Neuronal stem cell (in vitro differentiated cells): ENCODE results near the gene ACP2.

Experiments
- DNase-seq: peaks from one replicate; pipeline ENCODE4 v3.0.0-alpha.2; 2013; ENCODE audit warnings: low spot score
- H2AFZ ChIP-seq: one replicate; pipeline ENCODE4 v1.6.1; 2013; ENCODE audit warnings: mild to moderate bottlenecking, low read length, inconsistent platforms
- H2AK5ac ChIP-seq: 2 replicates; pipeline ENCODE4 v1.6.1; 2013; ENCODE audit warnings: low read depth, mild to moderate bottlenecking, inconsistent platforms, low read length, moderate library complexity, mixed read lengths
- H2BK120ac ChIP-seq: 2 replicates; pipeline ENCODE4 v1.6.1; 2013; ENCODE audit warnings: low read depth, mild to moderate bottlenecking, inconsistent platforms, low read length, moderate library complexity, mixed read lengths
- H2BK12ac ChIP-seq: one replicate; pipeline ENCODE4 v1.6.1; 2013; ENCODE audit warnings: low read length, inconsistent platforms
- H2BK15ac ChIP-seq: 2 replicates; pipeline ENCODE4 v1.6.1; 2013; ENCODE audit warnings: mild to moderate bottlenecking, low read length, inconsistent platforms, mixed read lengths
- H2BK5ac ChIP-seq: one replicate; pipeline ENCODE4 v1.6.1; 2013; ENCODE audit warnings: inconsistent platforms, mild to moderate bottlenecking, low read length, moderate library complexity
- H3K14ac ChIP-seq: one replicate; pipeline ENCODE4 v1.6.1; 2013; ENCODE audit warnings: low read length, inconsistent platforms
- H3K18ac ChIP-seq: 2 replicates; pipeline ENCODE4 v1.6.1; 2013; ENCODE audit warnings: low read length, inconsistent platforms
- H3K23ac ChIP-seq: 2 replicates; pipeline ENCODE4 v1.6.1; 2013; ENCODE audit warnings: low read depth, mild to moderate bottlenecking, mixed read lengths, low read length, inconsistent platforms; ENCODE audit not compliant: poor library complexity
- H3K27ac ChIP-seq: replicated peaks from 3 replicates; pipeline ENCODE4 v1.5.1; 2013; ENCODE audit warnings: low read length, inconsistent platforms
- H3K27me3 ChIP-seq, 3 experiments: 2 replicates each; pipeline ENCODE4 v1.6.1; 2013; ENCODE audit warnings: low read length in 3 of 3, mild to moderate bottlenecking in 2 of 3, inconsistent platforms in 1 of 3, low read depth in 1 of 3, mixed read lengths in 1 of 3, moderate library complexity in 1 of 3; ENCODE audit not compliant: control insufficient read depth in 3 of 3, insufficient read depth in 3 of 3
- H3K36me3 ChIP-seq, 2 donors: replicated peaks in 1 of 2; 2 replicates each; pipeline ENCODE4 v1.6.1; 2013; ENCODE audit warnings: low read length in 2 of 2; ENCODE audit not compliant: control insufficient read depth in 2 of 2, insufficient read depth in 2 of 2
- H3K4ac ChIP-seq: 2 replicates; pipeline ENCODE4 v1.6.1; 2013; ENCODE audit warnings: inconsistent platforms, mild to moderate bottlenecking, low read length, moderate library complexity
- H3K4me1 ChIP-seq, 2 donors: 1 replicate in 1 of 2; 2 replicates in 1 of 2; pipeline ENCODE4 v1.6.1; 2013; ENCODE audit warnings: low read length in 2 of 2, low read depth in 1 of 2; ENCODE audit not compliant: control insufficient read depth in 2 of 2, insufficient read depth in 1 of 2
- H3K4me2 ChIP-seq: one replicate; pipeline ENCODE4 v1.6.1; 2013; ENCODE audit warnings: mild to moderate bottlenecking, low read length, inconsistent platforms; ENCODE audit not compliant: insufficient read depth, poor library complexity, severe bottlenecking
- H3K4me3 ChIP-seq, 2 donors: 2 replicates each; pipeline ENCODE4 v1.5.1; 2013; ENCODE audit warnings: low read length in 2 of 2, mild to moderate bottlenecking in 2 of 2, inconsistent platforms in 1 of 2, moderate library complexity in 1 of 2
- H3K79me1 ChIP-seq: one replicate; pipeline ENCODE4 v1.6.1; 2013; ENCODE audit warnings: low read depth, mild to moderate bottlenecking, inconsistent platforms, low read length, moderate library complexity
- H3K9ac ChIP-seq: one replicate; pipeline ENCODE4 v1.6.1; 2013; ENCODE audit warnings: mild to moderate bottlenecking, low read depth, low read length, inconsistent platforms; ENCODE audit not compliant: poor library complexity
- H3K9me3 ChIP-seq, 2 donors: replicated peaks in 1 of 2; 2 replicates each; pipeline versions ENCODE3 to v1.6.1; 2013; ENCODE audit warnings: low read length in 2 of 2, mild to moderate bottlenecking in 2 of 2, inconsistent platforms in 1 of 2, low read depth in 1 of 2, mixed read lengths in 1 of 2, moderate library complexity in 1 of 2; ENCODE audit not compliant: control insufficient read depth in 2 of 2, insufficient read depth in 1 of 2
- H4K8ac ChIP-seq: one replicate; pipeline ENCODE4 v1.6.1; 2013; ENCODE audit warnings: low read depth, mild to moderate bottlenecking, inconsistent platforms, low read length, moderate library complexity
- H4K91ac ChIP-seq: one replicate; pipeline ENCODE4 v1.6.1; 2013; ENCODE audit warnings: low read length, low read depth, mild to moderate bottlenecking, inconsistent platforms; ENCODE audit not compliant: poor library complexity
- WGBS, 2 donors: extraction: QIAGEN DNeasy Blood & Tissue Kit; methylation state at CpG; one replicate each; pipeline ENCODE4 v1.1.7; 2013; ENCODE audit warnings: missing lambda C conversion rate in 2 of 2, mixed read lengths in 1 of 2; ENCODE audit not compliant: insufficient read length in 2 of 2, insufficient replicate concordance in 1 of 2; ENCODE audit errors: extremely low coverage in 2 of 2; 5-methylcytosine and 5-hydroxymethylcytosine counted together

ACP2 gene

DNA sequence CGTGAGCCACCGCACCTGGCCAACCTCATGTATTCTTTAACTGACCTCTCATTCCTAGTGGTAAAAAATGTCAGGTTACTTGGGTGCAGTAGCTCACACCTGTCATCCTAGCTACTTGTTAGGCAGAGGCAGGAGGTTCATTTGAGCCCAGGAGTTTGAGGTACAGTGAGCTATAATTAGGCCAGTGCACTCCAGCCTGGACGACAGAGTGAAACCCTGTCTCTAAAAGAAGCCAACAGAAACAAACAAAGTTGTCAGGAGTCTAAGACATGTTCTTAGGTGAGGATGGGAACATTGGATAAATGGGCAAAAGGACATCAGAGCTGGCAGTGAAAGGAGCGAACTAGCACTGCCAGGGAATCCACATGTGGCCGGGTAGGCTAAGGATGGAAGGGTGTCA, 39.5 kb upstream of the ACP2 start:
- H3K18ac ChIP-seq: no peak overlapping the region
- H4K8ac ChIP-seq: no peak overlapping the region
- no peak overlapping the region for H2AFZ ChIP-seq
- H2BK15ac ChIP-seq: no peak overlapping the region
- H3K23ac ChIP-seq: no peak overlapping the region
- no peaks in the 10 kb centered on the region for H3K27me3 ChIP-seq
- no peak overlapping the region for H2BK120ac ChIP-seq
- no peaks in the 10 kb centered on the region for H3K9me3 ChIP-seq
- no peak overlapping the region for H3K4ac ChIP-seq
- no peak overlapping the region for H2BK5ac ChIP-seq
- no peak overlapping the region for H3K27ac ChIP-seq
- H2AK5ac ChIP-seq: no peak overlapping the region
- no peak overlapping the region for H4K91ac ChIP-seq
- WGBS, 2 donors: no CpG with 5 or more reads among the region's 5 CpGs
- H3K4me3 ChIP-seq: no peak overlapping the region
- H3K79me1 ChIP-seq: peaks cover 2% of the 10 kb centered on the region
- no peak overlapping the region for H3K9ac ChIP-seq
- H3K4me1 ChIP-seq: no peaks in the 10 kb centered on the region
- H3K4me2 ChIP-seq: no peak overlapping the region
- H3K36me3 ChIP-seq: peaks cover 56 to 90% of the 10 kb centered on the region in 2 donors
- H2BK12ac ChIP-seq: no peak overlapping the region
- DNase-seq: no peak
- no peak overlapping the region for H3K14ac ChIP-seq

GRCh38 chr11:47285969-47286770, 37.6 kb upstream of the ACP2 start:
- no peak for DNase-seq
- Histone ChIP-seq H3K27ac (no peak overlapping the region), H2BK12ac (no peak overlapping the region), H2BK15ac (no peak overlapping the region), H3K4me1 (no peaks in the 10 kb centered on the region), H3K27me3 (no peaks in the 10 kb centered on the region), H2AK5ac (no peak overlapping the region), H3K9me3 (no peaks in the 10 kb centered on the region), H3K4me3 (no peak overlapping the region), H3K9ac (no peak overlapping the region), H3K23ac (no peak overlapping the region), H3K18ac (no peak overlapping the region), H2BK5ac (no peak overlapping the region), H4K91ac (no peak overlapping the region), H3K4ac (no peak overlapping the region), H3K14ac (no peak overlapping the region), H3K79me1 (peaks cover 2% of the 10 kb centered on the region), H2BK120ac (no peak overlapping the region), H4K8ac (no peak overlapping the region), H2AFZ (no peak overlapping the region), H3K36me3 (peaks cover 61 to 88% of the 10 kb centered on the region in 2 donors), H3K4me2 (no peak overlapping the region)
- no CpG with 5 or more reads among the region's 13 CpGs for WGBS, 2 donors

DNA sequence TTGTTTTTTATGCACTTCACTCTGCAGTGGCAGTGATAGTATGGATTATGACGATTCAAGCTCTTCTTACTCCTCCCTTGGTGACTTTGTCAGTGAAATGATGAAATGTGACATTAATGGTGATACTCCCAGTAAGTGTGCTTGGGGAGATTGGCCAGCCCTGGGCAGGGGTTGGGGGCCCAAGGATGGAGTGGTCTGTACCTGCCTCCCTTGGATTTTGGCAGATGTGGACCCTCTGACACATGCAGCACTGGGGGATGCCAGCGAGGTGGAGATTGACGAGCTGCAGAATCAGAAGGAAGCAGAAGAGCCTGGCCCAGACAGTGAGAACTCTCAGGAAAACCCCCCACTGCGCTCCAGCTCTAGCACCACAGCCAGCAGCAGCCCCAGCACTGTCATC, 35.5 kb upstream of the ACP2 start:
- no peak overlapping the region for H2AFZ ChIP-seq
- no peak overlapping the region for H3K4me3 ChIP-seq
- no peak overlapping the region for H2BK5ac ChIP-seq
- no peak overlapping the region for H3K14ac ChIP-seq
- no peak overlapping the region for H3K23ac ChIP-seq
- H3K79me1 ChIP-seq: peaks cover 2% of the 10 kb centered on the region
- no peaks in the 10 kb centered on the region for H3K9me3 ChIP-seq
- no peak overlapping the region for H3K18ac ChIP-seq
- H4K91ac ChIP-seq: no peak overlapping the region
- H3K27me3 ChIP-seq: no peaks in the 10 kb centered on the region
- H3K9ac ChIP-seq: no peak overlapping the region
- H4K8ac ChIP-seq: no peak overlapping the region
- DNase-seq: no peak
- no peak overlapping the region for H2BK120ac ChIP-seq
- no peak overlapping the region for H2BK12ac ChIP-seq
- H3K4me1 ChIP-seq: no peaks in the 10 kb centered on the region
- H3K4ac ChIP-seq: no peak overlapping the region
- H3K4me2 ChIP-seq: no peak overlapping the region
- H3K36me3 ChIP-seq: peaks cover 48 to 88% of the 10 kb centered on the region in 2 donors
- H3K27ac ChIP-seq: no peak overlapping the region
- no CpG with 5 or more reads among the region's 4 CpGs for WGBS, 2 donors
- no peak overlapping the region for H2AK5ac ChIP-seq
- no peak overlapping the region for H2BK15ac ChIP-seq

- no peaks in the 10 kb centered on the region for H3K27me3 ChIP-seq
- no peak overlapping the region for H3K23ac ChIP-seq
- H2BK120ac ChIP-seq: no peak overlapping the region
- no peak overlapping the region for H2AK5ac ChIP-seq
- no peak overlapping the region for H4K91ac ChIP-seq
- no peak overlapping the region for H2BK12ac ChIP-seq
- H3K4me3 ChIP-seq: no peak overlapping the region
- H3K36me3 ChIP-seq: peaks cover 48 to 90% of the 10 kb centered on the region in 2 donors
- H3K79me1 ChIP-seq: peaks cover 2% of the 10 kb centered on the region
- no peak overlapping the region for H4K8ac ChIP-seq
- no peak overlapping the region for H3K18ac ChIP-seq
- no peak overlapping the region for H3K4me2 ChIP-seq
- WGBS, 2 donors: no CpG with 5 or more reads among the region's 7 CpGs
- no peaks in the 10 kb centered on the region for H3K4me1 ChIP-seq
- DNase-seq: no peak
- H3K27ac ChIP-seq: no peak overlapping the region
- H2AFZ ChIP-seq: no peak overlapping the region
- H2BK15ac ChIP-seq: no peak overlapping the region
- no peak overlapping the region for H3K14ac ChIP-seq
- no peak overlapping the region for H2BK5ac ChIP-seq
- no peak overlapping the region for H3K4ac ChIP-seq
- H3K9me3 ChIP-seq: no peaks in the 10 kb centered on the region
- no peak overlapping the region for H3K9ac ChIP-seq
These were observed 33.8 kb upstream of the ACP2 start for GRCh38 chr11:47282462-47282861.
